HG02798 (cell line): ENCODE results near the gene C13orf46.

Source experiments
- ATAC-seq: cut with Tn5 transposase; IDR thresholded peaks from one replicate; pipeline ENCODE4 v1.9.1; 2021; ENCODE audit warnings: mild to moderate bottlenecking; ENCODE audit not compliant: unreplicated experiment, poor library complexity

C13orf46 gene

DNA sequence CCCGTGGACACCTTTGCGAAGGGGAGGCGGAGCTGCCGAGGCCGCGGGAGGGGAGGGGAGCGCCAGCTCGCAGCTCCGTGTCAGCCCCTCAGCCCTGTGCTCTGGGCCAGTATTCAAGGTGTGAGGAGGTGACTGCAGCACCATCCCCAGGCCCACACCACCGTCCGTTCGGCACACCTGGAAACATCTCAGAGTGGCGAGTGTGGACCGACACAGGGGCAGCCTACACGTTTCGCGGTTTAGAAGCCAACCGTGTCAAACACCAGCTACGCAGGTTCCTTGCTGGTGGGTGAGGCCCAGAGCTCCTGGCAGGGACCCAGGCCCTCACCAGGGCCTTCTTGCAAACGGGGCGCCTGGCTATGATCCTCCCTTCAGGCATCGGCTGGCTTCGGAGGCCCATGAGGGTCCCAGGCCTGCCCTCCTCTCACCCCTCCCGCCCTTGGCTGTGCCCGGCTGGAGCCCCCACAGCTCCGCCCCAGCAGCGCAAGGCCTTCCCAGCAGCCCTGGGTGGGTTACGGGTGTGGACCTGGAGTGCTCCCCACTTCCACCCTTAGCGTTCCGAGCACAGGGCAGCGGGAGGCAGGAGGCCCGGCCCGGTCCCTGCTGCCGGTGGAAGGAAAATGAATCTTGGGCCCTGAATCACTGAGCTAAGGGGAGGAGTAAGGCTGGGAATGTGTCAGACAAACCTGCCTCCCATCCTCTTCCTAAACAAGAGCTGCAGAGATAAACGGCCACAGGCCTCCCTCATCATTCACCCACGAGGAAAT, 1.2 kb downstream of the C13orf46 start:
- no peak for ATAC-seq

GRCh38 chr13:113971471-113972231, 2.2 kb downstream of the C13orf46 start:
- ATAC-seq = no peak

DNA sequence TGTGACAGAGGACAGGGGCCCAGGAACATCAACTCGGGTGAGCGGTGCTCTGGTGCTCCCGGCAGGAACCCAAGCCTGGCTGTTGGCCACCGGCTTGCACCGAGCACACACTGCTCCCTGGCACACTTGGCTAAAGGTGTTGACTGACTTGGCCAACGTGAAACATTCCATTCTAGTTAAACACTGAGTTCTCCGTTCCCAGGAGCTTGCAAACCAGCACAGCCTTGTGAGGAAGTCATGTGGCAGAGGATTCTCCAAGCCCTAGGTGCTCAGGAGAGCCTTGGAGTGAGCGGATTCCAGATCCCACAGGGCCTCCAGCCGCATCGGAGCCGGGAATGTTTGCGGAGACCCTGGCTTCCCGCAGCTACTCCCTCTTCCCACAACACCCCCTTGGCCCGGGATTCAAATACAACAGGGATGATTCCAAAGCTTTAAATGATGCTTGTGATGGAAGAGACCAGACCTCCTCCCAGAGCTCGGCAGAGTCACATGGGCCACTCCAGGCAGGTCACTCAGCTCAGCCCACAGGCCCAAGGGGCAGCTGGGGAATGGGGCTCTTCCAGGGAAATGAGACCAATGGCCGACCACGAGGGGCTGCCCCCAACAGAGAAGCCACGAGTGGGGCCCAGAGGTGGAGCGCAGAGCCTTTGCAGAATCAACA, 2.9 kb downstream of the C13orf46 start:
- ATAC-seq = no peak

- no peak for ATAC-seq
Observed at GRCh38 chr13:113969973-113970611, 3.8 kb downstream of the C13orf46 start.

DNA sequence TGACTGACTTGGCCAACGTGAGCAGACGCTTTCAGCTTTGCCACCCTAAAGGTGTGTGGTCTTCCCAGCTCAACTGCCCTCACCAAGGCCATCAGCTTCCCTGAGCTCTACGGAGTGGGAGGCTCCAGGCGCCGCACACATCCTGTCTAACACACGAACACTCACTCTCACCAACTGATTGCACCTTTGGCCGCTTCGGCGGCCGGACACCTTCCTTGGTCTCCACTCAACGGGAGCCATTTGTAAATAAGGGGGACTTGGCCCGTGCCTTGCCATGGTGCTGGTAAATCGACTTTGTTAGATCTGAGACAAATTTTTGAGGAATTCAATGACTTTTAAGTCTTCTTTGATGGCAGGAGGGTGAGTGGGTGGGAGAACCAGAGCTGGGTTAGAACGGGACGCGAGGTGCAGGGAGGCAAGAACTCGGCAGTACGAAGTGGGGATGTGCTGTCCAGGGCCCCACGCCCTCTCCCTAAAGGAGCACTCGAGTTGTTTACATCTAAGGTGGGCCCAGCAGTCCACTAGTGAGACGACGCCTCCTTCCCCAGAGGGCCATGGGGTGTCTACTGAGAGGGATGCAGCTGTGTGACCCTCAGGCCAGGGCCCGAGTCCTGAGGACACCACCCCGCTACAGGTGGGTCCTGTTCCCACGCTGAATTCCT, 4.4 kb downstream of the C13orf46 start:
- no peak for ATAC-seq

- no peak for ATAC-seq
Observed at GRCh38 chr13:113968463-113969310, 5.2 kb downstream of the C13orf46 start.

GRCh38 chr13:113967729-113968462, 6.0 kb downstream of the C13orf46 start:
- ATAC-seq = no peak

DNA sequence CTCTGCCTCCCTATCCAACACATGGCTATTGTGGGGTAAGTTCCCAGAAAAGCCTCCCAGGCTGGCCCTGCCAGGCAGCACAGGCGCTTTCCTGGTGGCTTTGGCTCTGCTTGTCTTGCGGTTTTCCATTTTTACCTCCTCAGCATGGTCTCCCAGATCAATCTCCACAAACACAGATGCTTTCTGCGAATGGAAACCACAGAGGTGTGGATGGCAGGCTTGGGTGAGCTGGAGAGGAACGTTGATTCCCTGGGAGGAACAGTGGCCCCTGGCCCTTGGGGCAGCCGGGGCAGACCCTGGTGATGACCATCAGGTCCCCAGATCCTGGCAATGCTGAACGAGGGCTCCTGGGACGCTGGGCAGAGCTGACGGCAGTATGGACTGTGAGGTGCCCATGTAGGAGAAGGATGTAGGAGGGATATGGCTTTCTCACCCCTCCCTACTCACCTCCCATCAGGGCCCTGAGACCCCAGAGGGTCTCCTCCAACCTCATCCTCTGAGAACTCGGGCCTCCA, 6.6 kb downstream of the C13orf46 start:
- no peak for ATAC-seq

DNA sequence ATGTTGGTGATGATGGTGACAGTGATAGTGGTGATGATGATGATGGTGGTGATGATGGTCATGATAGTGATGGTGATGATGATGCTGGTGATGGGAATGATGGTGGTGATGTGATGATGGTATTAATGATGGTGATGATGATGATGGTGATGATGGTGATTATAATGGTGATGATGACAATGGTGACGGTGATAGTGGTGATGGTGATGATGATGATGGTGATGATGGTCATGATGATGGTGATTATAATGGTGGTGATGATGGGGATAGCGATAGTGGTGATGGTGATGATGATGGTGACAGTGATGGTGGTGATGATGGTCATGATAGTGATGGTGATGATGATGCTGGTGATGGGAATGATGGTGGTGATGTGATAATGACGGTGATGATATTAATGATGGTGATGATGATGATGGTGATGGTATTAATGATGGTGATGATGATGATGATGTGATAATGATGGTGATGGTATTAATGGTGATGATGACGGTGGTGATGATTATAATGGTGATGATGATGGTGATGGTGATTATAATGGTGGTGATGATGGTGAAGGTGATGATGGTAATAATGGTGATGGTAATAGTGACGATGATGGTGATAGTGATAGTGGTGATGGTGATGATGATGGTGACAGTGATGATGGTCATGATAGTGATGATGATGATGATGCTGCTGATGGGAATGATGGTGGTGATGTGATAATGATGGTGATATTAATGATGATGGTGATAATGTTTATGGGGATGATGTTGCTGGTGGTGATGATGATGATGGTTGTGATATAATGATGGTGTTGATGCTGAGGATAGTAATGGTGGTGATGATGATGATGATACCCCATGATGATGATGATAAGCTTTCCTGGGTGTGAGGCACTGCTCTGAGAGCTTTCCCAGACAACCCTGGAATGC, 7.7 kb downstream of the C13orf46 start:
- ATAC-seq = no peak

DNA sequence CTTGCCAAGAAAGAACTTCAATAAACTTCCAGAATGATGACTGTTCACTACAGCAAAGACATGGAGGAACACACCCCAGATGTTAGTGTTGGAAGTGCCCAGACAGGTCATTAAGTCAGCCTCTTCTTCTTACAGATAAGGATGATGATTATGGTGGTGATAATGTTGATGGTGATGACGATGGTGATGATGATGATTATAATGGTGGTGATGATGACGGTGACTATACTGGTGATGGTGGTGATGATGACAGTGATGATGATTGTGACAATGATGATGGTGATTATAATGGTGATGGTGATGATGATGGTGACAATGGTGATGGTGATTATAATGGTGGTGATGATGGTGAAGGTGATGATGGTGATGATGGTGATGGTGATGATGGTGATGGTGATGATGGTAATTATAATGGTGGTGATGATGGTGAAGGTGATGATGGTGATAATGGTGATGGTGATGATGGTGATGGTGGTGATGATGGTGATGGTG, 8.4 kb downstream of the C13orf46 start:
- ATAC-seq = no peak

DNA sequence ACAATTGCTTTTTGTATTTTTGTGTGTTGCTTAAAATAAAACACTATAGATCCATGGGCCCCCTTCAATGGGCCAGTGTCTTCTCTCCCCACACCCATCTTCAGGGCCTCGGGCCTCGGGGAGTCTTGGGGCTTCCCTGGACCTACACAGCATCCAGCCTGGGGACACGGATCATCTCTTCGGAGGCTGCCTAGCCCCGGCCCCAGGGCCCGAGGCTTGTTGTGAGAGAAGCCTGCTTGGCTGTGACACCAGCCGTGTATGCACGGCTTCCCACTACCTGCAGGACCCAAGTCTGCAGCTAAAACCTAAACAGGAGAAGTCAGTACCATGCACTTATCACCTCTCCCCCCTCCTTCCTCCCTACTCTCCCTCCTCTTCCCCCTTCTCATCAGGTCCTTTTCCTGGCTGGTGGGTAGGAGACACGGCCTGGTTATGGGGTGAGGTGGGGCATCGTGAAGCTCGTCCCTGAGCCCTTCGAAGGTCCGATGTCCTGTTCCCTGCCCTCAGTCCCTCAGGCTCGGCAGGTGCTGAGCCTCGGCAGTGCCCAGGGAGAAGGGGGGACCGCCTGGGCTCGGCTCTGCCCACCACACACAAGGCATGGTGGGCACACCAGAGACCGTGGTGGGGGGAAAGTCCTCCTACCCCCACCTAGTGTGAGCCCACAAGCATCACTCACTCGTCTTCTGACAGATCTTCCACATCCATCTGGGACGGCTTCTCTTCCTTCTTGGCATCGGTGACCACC, 9.5 kb downstream of the C13orf46 start:
- no peak for ATAC-seq

DNA sequence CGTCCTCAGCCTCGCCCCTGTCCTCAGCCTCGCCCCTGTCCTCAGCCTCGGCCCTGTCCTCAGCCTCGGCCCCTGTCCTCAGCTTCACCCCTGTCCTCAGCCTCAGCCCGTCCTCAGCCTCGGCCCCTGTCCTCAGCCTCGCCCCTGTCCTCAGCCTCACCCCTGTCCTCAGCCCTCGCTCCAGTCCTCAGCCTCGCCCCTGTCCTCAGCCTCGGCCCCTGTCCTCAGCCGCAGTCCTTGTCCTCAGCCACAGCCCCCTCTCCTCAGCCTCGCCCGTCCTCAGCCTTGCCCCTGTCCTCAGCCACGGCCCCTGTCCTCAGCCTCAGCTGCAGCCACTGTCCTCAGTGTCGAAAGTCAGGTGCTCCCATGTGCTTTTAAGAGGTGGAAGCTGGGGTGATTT, 10.5 kb downstream of the C13orf46 start:
- no peak for ATAC-seq

DNA sequence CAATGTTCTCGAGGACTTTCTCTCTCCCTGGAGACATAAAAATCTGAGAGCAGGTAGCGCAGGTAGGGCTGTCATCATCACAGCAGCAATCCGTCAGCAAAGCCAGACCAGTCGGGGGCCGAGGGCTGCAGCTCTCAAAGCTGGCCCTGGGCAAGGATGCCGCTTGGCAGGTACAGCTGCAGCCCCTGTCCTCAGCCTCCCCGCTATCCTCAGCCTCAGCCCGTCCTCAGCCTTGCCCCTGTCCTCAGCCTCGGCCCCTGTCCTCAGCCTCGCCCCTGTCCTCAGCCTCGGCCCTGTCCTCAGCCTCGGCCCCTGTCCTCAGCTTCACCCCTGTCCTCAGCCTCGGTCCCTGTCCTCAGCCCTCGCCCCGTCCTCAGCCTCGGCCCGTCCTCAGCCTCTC, 10.9 kb downstream of the C13orf46 start:
- ATAC-seq = no peak

DNA sequence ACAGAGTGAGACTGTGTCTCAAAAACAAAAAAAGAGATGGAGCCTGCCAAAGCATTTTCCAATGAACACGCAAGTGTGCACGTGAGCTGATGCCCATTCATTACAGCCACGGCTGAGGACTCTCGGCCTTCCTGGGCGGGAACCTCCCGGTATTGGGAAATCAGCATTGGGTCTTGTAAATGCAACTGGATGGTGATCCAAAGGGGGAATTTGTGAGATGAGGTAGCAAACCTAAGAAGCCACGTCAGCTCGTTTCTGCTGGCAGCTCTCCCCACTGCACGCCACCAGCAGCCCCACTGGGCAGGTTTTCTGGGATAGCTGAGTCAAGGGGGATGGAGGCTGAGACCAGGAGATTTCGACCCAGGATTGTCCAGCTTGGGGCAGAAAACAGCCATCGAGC, 11.5 kb downstream of the C13orf46 start:
- no peak for ATAC-seq

DNA sequence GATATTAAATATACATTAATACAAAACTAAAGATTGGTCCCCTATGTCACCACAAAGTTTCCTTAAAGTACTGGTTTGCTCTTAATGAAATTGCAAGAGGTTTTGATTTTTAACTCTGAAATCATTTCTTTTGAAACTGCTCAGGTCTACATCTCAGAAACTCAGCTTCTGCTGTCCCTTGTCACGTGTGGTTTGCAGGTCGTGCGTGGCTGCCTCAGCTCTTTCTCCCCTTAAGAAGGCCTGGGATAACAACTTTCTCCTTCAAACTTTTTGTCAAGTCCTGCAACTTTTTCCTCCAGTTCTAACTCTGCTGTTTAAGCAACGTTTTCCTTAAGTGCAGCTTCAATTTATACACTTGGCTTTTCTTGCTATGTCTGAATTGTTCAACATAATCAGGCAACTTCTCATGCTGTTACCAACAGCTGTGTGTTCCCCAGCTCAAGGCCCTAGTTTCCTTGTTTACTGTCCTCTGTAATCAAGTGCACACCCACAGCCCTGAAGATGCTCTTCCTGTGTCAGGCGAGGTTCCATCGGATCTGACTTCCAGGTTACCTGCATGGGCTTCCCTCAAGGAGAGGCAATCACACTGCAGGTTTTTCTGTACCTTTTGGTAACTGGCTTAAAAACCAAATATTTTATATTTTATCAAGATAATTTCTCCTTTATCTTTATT, 13.5 kb downstream of the C13orf46 start:
- no peak for ATAC-seq

DNA sequence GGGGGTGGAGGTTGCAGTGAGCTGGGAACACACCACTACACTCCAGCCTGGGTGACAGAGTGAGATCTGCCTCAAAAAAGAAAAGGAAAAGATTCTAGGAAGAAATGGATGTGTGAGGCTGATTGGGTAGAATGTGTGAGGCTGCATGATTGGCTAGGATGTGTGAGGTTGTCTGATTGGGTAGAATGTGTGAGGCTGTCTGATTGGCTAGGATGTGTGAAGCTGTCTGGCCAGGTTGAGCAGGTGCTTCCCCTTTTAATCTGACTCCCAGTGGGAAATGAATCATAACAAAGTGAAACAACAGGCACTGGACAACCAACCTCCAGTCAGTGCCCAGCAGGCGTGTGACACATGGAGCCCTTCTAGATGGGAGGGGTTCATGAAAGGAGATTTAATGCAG, 14.7 kb downstream of the C13orf46 start:
- no peak for ATAC-seq
